OCI-LY3 (cell line): ENCODE results near the gene TGM1.

Experiments used
- EZH2phosphoT487 ChIP-seq: fragments of 200-600 bp; shearing (Covaris generic); IDR thresholded peaks from 2 replicates; pipeline ENCODE4 v1.6.1; 2018; ENCODE audit warnings: antibody characterized with exemption, mixed run types, low read depth
- TF ChIP-seq, protein P1 (sequence below): fragments of 200-600, 300-600 bp; sonication (generic); IDR thresholded peaks from 2 replicates; pipeline ENCODE4 v1.5.1; 2014; ENCODE audit warnings: antibody characterized with exemption, low read length, low read depth

DNA sequence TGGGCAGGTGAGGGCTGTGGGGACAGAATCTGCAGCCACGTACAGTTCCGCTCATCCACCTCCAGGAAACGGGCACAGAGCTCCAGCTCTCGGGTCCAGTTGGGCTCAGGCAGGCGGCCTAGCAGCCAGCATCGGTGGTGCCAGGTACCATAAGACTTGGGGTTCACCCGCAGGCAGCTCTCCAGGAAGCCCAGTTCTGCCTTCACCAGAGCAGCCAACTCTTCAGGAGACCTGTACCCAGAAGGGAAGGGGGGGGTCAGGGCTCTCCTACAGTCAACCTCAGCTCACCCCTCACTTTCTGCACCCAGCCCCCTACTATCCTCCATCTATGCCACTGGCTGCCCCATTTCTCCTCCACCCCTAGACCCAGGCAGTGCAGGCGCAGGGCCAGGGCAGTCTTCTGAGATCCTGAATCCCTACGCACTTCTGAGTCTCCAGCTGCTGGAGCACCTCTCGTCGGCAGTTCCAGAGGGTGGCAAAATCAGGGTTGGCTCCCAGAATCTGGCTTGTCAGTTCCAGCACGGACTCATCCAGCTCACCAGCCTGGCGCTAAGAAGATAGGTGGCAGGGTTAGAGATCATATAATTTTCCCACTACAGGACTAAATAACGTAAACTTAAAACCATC lies 7.0 kb upstream of the TGM1 start:
- TF ChIP-seq, protein P1, sequence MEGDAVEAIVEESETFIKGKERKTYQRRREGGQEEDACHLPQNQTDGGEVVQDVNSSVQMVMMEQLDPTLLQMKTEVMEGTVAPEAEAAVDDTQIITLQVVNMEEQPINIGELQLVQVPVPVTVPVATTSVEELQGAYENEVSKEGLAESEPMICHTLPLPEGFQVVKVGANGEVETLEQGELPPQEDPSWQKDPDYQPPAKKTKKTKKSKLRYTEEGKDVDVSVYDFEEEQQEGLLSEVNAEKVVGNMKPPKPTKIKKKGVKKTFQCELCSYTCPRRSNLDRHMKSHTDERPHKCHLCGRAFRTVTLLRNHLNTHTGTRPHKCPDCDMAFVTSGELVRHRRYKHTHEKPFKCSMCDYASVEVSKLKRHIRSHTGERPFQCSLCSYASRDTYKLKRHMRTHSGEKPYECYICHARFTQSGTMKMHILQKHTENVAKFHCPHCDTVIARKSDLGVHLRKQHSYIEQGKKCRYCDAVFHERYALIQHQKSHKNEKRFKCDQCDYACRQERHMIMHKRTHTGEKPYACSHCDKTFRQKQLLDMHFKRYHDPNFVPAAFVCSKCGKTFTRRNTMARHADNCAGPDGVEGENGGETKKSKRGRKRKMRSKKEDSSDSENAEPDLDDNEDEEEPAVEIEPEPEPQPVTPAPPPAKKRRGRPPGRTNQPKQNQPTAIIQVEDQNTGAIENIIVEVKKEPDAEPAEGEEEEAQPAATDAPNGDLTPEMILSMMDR: no peak
- TF ChIP-seq EZH2phosphoT487: no peak
